Liver (tissue), 9 donors: Measurements from ENCODE around the gene SEZ6L. TPM values are rescaled to one million over a fixed set of nuclear protein-coding genes. Genes with fewer than 3 reads are reported as not detected.

Experiments
- DNase-seq: peaks from one replicate; pipeline ENCODE4 v3.0.0-alpha.2; 2017; ENCODE audit warnings: low spot score
- H3K27ac ChIP-seq, 2 donors: one replicate each; pipeline ENCODE4 v1.7.0; 2013; ENCODE audit warnings: inconsistent platforms in 2 of 2, low read length in 2 of 2, control low read depth in 1 of 2, low read depth in 1 of 2, mild to moderate bottlenecking in 1 of 2
- H3K27me3 ChIP-seq, 4 donors: one replicate each; pipeline versions ENCODE4 v1.6.1 to v1.7.0; 2013; ENCODE audit warnings: low read length in 3 of 4, inconsistent platforms in 1 of 4, mild to moderate bottlenecking in 1 of 4, moderate library complexity in 1 of 4; ENCODE audit not compliant: control insufficient read depth in 4 of 4, insufficient read depth in 4 of 4
- H3K36me3 ChIP-seq, 4 donors: one replicate each; pipeline versions ENCODE4 v1.6.1 to v1.7.0; 2013; ENCODE audit warnings: low read length in 3 of 4, mild to moderate bottlenecking in 3 of 4, low read depth in 1 of 4, moderate library complexity in 1 of 4; ENCODE audit not compliant: control insufficient read depth in 4 of 4, insufficient read depth in 3 of 4
- H3K4me1 ChIP-seq, 4 donors: one replicate each; pipeline versions ENCODE4 v1.6.1 to v1.7.0; 2013; ENCODE audit warnings: low read length in 3 of 4, mild to moderate bottlenecking in 3 of 4, moderate library complexity in 1 of 4; ENCODE audit not compliant: control insufficient read depth in 4 of 4, insufficient read depth in 4 of 4
- H3K4me3 ChIP-seq, 3 donors: one replicate each; pipeline versions ENCODE4 v1.6.1 to v1.7.0; 2013; ENCODE audit warnings: low read length in 3 of 3, control low read depth in 1 of 3, low read depth in 1 of 3, mild to moderate bottlenecking in 1 of 3
- H3K9ac ChIP-seq, 2 donors: one replicate each; pipeline ENCODE4 v1.7.0; 2013; ENCODE audit warnings: low read length in 2 of 2, mild to moderate bottlenecking in 2 of 2, moderate library complexity in 2 of 2, control low read depth in 1 of 2, low read depth in 1 of 2
- H3K9me3 ChIP-seq, 4 donors: one replicate each; pipeline versions ENCODE4 v1.6.1 to v1.7.0; 2013; ENCODE audit warnings: low read length in 3 of 4; ENCODE audit not compliant: control insufficient read depth in 4 of 4
- EGR1 ChIP-seq, 2 donors: IDR thresholded peaks; 2 replicates each; pipeline ENCODE4 v1.6.1; 2016 to 2018; ENCODE audit warnings: antibody characterized with exemption in 2 of 2, low read depth in 2 of 2
- FOXA1 ChIP-seq: IDR thresholded peaks from 2 replicates; pipeline ENCODE4 v1.6.1; 2016; ENCODE audit warnings: antibody characterized with exemption
- FOXA2 ChIP-seq: IDR thresholded peaks from 2 replicates; pipeline ENCODE4 v1.6.1; 2016; ENCODE audit warnings: antibody characterized with exemption
- GABPA ChIP-seq, 2 donors: IDR thresholded peaks in 1 of 2; conservative IDR thresholded peaks in 1 of 2; 2 replicates each; pipeline ENCODE4 v1.6.1; 2016; ENCODE audit warnings: antibody characterized with exemption in 2 of 2, mild to moderate bottlenecking in 1 of 2, moderate library complexity in 1 of 2
- JUND ChIP-seq, 2 donors: IDR thresholded peaks; 2 replicates each; pipeline ENCODE4 v1.6.1; 2016; ENCODE audit warnings: antibody characterized with exemption in 2 of 2
- NR2F2 ChIP-seq: IDR thresholded peaks from 2 replicates; pipeline ENCODE4 v1.6.1; 2016; ENCODE audit warnings: antibody characterized with exemption
- RAD21 ChIP-seq, 2 donors: IDR thresholded peaks; 2 replicates each; pipeline ENCODE4 v1.6.1; 2016; ENCODE audit warnings: antibody characterized with exemption in 2 of 2, mild to moderate bottlenecking in 2 of 2
- RXRA ChIP-seq, 2 donors: IDR thresholded peaks; 2 replicates each; pipeline ENCODE4 v1.6.1; 2017 to 2018; ENCODE audit warnings: antibody characterized with exemption in 2 of 2, mild to moderate bottlenecking in 1 of 2
- SP1 ChIP-seq: IDR thresholded peaks from 2 replicates; pipeline ENCODE4 v1.6.1; 2018; ENCODE audit warnings: antibody characterized with exemption, mild to moderate bottlenecking
- TAF1 ChIP-seq: conservative IDR thresholded peaks from 2 replicates; pipeline ENCODE4 v1.6.1; 2016; ENCODE audit warnings: antibody characterized with exemption, mild to moderate bottlenecking
- YY1 ChIP-seq: IDR thresholded peaks from 2 replicates; pipeline ENCODE4 v1.6.1; 2016; ENCODE audit warnings: antibody characterized with exemption, mild to moderate bottlenecking
- WGBS: extraction: QIAGEN DNeasy Blood & Tissue Kit; methylation state at CpG from one replicate; pipeline ENCODE4 v1.1.7; 2013; 5-methylcytosine and 5-hydroxymethylcytosine counted together
- polyA plus RNA-seq, 2 donors: library from polyadenylated mRNA; stranded (reverse) in 1 of 2; unstranded in 1 of 2; fragments of 200-250 nt in 1 of 2; fragments of >200 nt in 1 of 2; fragmentation: Nextera tagmentation in 1 of 2; extraction: Ambion mirVana in 1 of 2; gene quantifications; one replicate each; pipeline versions ENCODE4 v1.2.1 to v1.2.3, GENCODE V29; 2013 to 2015
- total RNA-seq, 2 donors: library from RNA; depleted of rRNA; stranded (reverse); fragments of >200 nt; gene quantifications; one replicate each; pipeline ENCODE4 v1.2.3, GENCODE V29; 2014
- TF ChIP-seq, protein P1 (sequence below): IDR thresholded peaks from 2 replicates; pipeline ENCODE4 v1.6.1; 2016; ENCODE audit warnings: antibody characterized with exemption
- TF ChIP-seq, protein P2 (sequence below): IDR thresholded peaks from 2 replicates; pipeline ENCODE4 v1.6.1; 2016; ENCODE audit warnings: antibody characterized with exemption
- TF ChIP-seq, protein P3 (sequence below): IDR thresholded peaks from 2 replicates; pipeline ENCODE4 v1.6.1; 2016; ENCODE audit warnings: antibody characterized with exemption
- TF ChIP-seq, protein P4 (sequence below): IDR thresholded peaks from 2 replicates; pipeline ENCODE4 v1.6.1; 2016; ENCODE audit warnings: antibody characterized with exemption, mild to moderate bottlenecking
- TF ChIP-seq, protein P5 (sequence below): fragments of 150-350 bp; IDR thresholded peaks from 2 replicates; pipeline ENCODE4 v1.5.1; 2017; ENCODE audit warnings: improper control_type of control experiment, low read depth, low read length; ENCODE audit not compliant: missing input control
- donor health status: healthy.
- donor health status: healthy.
- donor health status: healthy.
- donor health status: healthy.
- donor health status: healthy.

SEZ6L gene
- total and polyA plus RNA-seq, 4 donors = under 0.01 to 0.70 (median 0.08) TPM; not detected in 1

GRCh38 chr22:26124991-26125725 is 44.1 kb upstream of the SEZ6L start:
- Histone ChIP-seq H3K27ac (no peak overlapping the region), H3K4me3 (no peak overlapping the region), H3K9ac (no peak overlapping the region), H3K36me3 (no peaks in the 10 kb centered on the region), H3K9me3 (no peaks in the 10 kb centered on the region), H3K27me3 (peaks cover 0 to 6% (median 4%) of the 10 kb centered on the region in 4 donors), H3K4me1 (no peaks in the 10 kb centered on the region)
- no peak for TF ChIP-seq EGR1 (IDR thresholded peaks at IDR 0.05; ENCODE audit: low read depth in 2 of 2)
- TF ChIP-seq FOXA1 = no peak
- no peak for TF ChIP-seq GABPA (IDR thresholded peaks at IDR 0.05 in 1 of 2, conservative IDR thresholded peaks at IDR 0.05 in 1 of 2)
- TF ChIP-seq, protein P1, sequence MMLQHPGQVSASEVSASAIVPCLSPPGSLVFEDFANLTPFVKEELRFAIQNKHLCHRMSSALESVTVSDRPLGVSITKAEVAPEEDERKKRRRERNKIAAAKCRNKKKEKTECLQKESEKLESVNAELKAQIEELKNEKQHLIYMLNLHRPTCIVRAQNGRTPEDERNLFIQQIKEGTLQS = no peak
- TF ChIP-seq SP1 = no peak
- TF ChIP-seq, protein P2, sequence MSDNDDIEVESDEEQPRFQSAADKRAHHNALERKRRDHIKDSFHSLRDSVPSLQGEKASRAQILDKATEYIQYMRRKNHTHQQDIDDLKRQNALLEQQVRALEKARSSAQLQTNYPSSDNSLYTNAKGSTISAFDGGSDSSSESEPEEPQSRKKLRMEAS = no peak
- TF ChIP-seq, protein P3, sequence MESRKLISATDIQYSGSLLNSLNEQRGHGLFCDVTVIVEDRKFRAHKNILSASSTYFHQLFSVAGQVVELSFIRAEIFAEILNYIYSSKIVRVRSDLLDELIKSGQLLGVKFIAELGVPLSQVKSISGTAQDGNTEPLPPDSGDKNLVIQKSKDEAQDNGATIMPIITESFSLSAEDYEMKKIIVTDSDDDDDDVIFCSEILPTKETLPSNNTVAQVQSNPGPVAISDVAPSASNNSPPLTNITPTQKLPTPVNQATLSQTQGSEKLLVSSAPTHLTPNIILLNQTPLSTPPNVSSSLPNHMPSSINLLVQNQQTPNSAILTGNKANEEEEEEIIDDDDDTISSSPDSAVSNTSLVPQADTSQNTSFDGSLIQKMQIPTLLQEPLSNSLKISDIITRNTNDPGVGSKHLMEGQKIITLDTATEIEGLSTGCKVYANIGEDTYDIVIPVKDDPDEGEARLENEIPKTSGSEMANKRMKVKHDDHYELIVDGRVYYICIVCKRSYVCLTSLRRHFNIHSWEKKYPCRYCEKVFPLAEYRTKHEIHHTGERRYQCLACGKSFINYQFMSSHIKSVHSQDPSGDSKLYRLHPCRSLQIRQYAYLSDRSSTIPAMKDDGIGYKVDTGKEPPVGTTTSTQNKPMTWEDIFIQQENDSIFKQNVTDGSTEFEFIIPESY = no peak
- TF ChIP-seq FOXA2 = no peak
- TF ChIP-seq YY1 = no peak
- no peak for TF ChIP-seq RXRA (IDR thresholded peaks at IDR 0.05)
- TF ChIP-seq TAF1 = no peak
- TF ChIP-seq, protein P4, sequence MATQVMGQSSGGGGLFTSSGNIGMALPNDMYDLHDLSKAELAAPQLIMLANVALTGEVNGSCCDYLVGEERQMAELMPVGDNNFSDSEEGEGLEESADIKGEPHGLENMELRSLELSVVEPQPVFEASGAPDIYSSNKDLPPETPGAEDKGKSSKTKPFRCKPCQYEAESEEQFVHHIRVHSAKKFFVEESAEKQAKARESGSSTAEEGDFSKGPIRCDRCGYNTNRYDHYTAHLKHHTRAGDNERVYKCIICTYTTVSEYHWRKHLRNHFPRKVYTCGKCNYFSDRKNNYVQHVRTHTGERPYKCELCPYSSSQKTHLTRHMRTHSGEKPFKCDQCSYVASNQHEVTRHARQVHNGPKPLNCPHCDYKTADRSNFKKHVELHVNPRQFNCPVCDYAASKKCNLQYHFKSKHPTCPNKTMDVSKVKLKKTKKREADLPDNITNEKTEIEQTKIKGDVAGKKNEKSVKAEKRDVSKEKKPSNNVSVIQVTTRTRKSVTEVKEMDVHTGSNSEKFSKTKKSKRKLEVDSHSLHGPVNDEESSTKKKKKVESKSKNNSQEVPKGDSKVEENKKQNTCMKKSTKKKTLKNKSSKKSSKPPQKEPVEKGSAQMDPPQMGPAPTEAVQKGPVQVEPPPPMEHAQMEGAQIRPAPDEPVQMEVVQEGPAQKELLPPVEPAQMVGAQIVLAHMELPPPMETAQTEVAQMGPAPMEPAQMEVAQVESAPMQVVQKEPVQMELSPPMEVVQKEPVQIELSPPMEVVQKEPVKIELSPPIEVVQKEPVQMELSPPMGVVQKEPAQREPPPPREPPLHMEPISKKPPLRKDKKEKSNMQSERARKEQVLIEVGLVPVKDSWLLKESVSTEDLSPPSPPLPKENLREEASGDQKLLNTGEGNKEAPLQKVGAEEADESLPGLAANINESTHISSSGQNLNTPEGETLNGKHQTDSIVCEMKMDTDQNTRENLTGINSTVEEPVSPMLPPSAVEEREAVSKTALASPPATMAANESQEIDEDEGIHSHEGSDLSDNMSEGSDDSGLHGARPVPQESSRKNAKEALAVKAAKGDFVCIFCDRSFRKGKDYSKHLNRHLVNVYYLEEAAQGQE = no peak
- TF ChIP-seq RAD21 (IDR thresholded peaks at IDR 0.05) = no peak
- WGBS = 76% methylated on average over 10 of the region's 10 CpGs
- DNase-seq = no peak

DNA sequence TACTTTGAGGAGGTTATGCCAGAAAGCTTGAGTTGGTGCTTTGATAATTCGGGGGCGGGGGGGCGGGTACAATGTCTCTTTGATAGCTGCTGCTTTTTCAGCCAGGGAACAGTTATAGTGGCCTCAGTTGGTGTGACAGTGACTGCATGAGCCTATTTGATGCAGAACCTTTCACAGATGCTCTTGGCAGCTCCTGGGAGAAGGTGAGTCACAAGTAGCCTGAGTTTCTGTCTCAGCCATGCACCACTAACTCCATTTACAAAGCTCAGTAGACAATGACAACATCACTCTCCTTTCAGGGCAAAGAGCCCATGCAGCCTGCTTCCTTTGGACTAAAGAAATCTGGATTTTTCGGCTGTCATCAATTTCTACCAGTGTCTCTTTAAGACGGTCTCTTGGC is 42.1 kb upstream of the SEZ6L start:
- Histone ChIP-seq H3K4me3 (no peak overlapping the region), H3K27ac (no peak overlapping the region), H3K4me1 (no peaks in the 10 kb centered on the region), H3K9me3 (no peaks in the 10 kb centered on the region), H3K36me3 (no peaks in the 10 kb centered on the region), H3K9ac (no peak overlapping the region), H3K27me3 (peaks cover 0 to 7% (median 2%) of the 10 kb centered on the region in 4 donors)
- no peak for DNase-seq
- 69% methylated on average over 5 of the region's 5 CpGs for WGBS
- no peak for TF ChIP-seq NR2F2
- TF ChIP-seq, protein P5, sequence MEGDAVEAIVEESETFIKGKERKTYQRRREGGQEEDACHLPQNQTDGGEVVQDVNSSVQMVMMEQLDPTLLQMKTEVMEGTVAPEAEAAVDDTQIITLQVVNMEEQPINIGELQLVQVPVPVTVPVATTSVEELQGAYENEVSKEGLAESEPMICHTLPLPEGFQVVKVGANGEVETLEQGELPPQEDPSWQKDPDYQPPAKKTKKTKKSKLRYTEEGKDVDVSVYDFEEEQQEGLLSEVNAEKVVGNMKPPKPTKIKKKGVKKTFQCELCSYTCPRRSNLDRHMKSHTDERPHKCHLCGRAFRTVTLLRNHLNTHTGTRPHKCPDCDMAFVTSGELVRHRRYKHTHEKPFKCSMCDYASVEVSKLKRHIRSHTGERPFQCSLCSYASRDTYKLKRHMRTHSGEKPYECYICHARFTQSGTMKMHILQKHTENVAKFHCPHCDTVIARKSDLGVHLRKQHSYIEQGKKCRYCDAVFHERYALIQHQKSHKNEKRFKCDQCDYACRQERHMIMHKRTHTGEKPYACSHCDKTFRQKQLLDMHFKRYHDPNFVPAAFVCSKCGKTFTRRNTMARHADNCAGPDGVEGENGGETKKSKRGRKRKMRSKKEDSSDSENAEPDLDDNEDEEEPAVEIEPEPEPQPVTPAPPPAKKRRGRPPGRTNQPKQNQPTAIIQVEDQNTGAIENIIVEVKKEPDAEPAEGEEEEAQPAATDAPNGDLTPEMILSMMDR = no peak
- no peak for TF ChIP-seq YY1
- no peak for TF ChIP-seq FOXA1
- TF ChIP-seq, protein P1 = no peak
- TF ChIP-seq, protein P4 = no peak
- no peak for TF ChIP-seq JUND (IDR thresholded peaks at IDR 0.05)
- no peak for TF ChIP-seq GABPA (IDR thresholded peaks at IDR 0.05 in 1 of 2, conservative IDR thresholded peaks at IDR 0.05 in 1 of 2)
- no peak for TF ChIP-seq RXRA (IDR thresholded peaks at IDR 0.05)
- TF ChIP-seq, protein P2 = no peak
- TF ChIP-seq RAD21 (IDR thresholded peaks at IDR 0.05) = no peak
